B cell (primary cell): ENCODE data around the gene MUL1. TPM values are rescaled to one million over a fixed set of nuclear protein-coding genes. Genes with fewer than 3 reads are reported as not detected.

Source experiments
- ATAC-seq: fragments of 200-7000 bp; cut with Tn5 transposase; one replicate; pipeline ENCODE4 v1.10.0; 2021; ENCODE audit warnings: low read depth, mild to moderate bottlenecking, moderate number of reproducible peaks, moderate library complexity
- CTCF ChIA-PET: fragments of 350-600 bp; sonication (Branson Sonifier 250); formaldehyde crosslinking; loops from one replicate; lab custom pipeline; 2021; ENCODE audit warnings: antibody characterized with exemption, inconsistent platforms; lab: Charles Lee
- POLR2A ChIA-PET: fragments of 350-600 bp; sonication (Branson Sonifier 250); formaldehyde crosslinking; loops from one replicate; lab custom pipeline; 2021; ENCODE audit warnings: antibody characterized with exemption; lab: Charles Lee
- DNase-seq: peaks from one replicate; pipeline ENCODE4 v3.0.0; 2013
- H2AFZ ChIP-seq: 2 replicates; pipeline ENCODE4 v1.6.1; 2012; ENCODE audit warnings: mild to moderate bottlenecking, low read depth, low read length; ENCODE audit not compliant: insufficient read depth, poor library complexity, severe bottlenecking
- H3K27ac ChIP-seq, 2 donors: 1 replicate in 1 of 2; 2 replicates in 1 of 2; pipeline ENCODE4 v1.5.1; 2012 to 2013; ENCODE audit warnings: low read length in 2 of 2, mild to moderate bottlenecking in 2 of 2, moderate library complexity in 1 of 2
- H3K27me3 ChIP-seq, 4 experiments: fragments of 200-600 bp in 1 of 4; sonication (generic) in 1 of 4; replicated peaks in 1 of 4; 1 replicate in 2 of 4; 2 replicates in 2 of 4; pipeline versions ENCODE4 v1.6.1 to v1.7.0; 2013 to 2016; ENCODE audit warnings: low read length in 3 of 4, mild to moderate bottlenecking in 2 of 4, mixed read lengths in 1 of 4, moderate library complexity in 1 of 4; ENCODE audit not compliant: insufficient read depth in 4 of 4, control insufficient read depth in 3 of 4; ENCODE audit errors: control extremely low read depth in 1 of 4
- H3K36me3 ChIP-seq, 2 experiments: replicated peaks in 1 of 2; 1 replicate in 1 of 2; 2 replicates in 1 of 2; pipeline versions ENCODE4 v1.6.1 to v1.7.1; 2013; ENCODE audit warnings: low read length in 1 of 2; ENCODE audit not compliant: insufficient read depth in 2 of 2, control insufficient read depth in 1 of 2; ENCODE audit errors: control extremely low read depth in 1 of 2, extremely low read depth in 1 of 2
- H3K4me1 ChIP-seq, 2 donors: fragments of 200-600 bp in 1 of 2; sonication (generic) in 1 of 2; 1 replicate in 1 of 2; 2 replicates in 1 of 2; pipeline versions ENCODE4 v1.5.1 to v1.6.1; 2013 to 2017; ENCODE audit warnings: low read length in 2 of 2; ENCODE audit not compliant: control insufficient read depth in 2 of 2, insufficient read depth in 2 of 2
- H3K4me2 ChIP-seq: replicated peaks from 2 replicates; pipeline ENCODE3; 2012; ENCODE audit warnings: mild to moderate bottlenecking, low read depth, low read length; ENCODE audit not compliant: poor library complexity, severe bottlenecking
- H3K4me3 ChIP-seq, 5 experiments: fragments of 200-600 bp in 1 of 5; sonication (generic) in 1 of 5; 1 replicate in 3 of 5; 2 replicates in 2 of 5; pipeline versions ENCODE4 v1.5.1 to v1.7.0; 2011 to 2016; ENCODE audit warnings: low read length in 4 of 5, mild to moderate bottlenecking in 4 of 5, low read depth in 2 of 5, control low read depth in 1 of 5, moderate library complexity in 1 of 5; ENCODE audit not compliant: insufficient read depth in 1 of 5; ENCODE audit errors: control extremely low read depth in 1 of 5, extremely low read depth in 1 of 5
- H3K79me2 ChIP-seq: fragments of 200-600 bp; sonication (generic); one replicate; pipeline ENCODE4 v1.6.0; 2016; ENCODE audit warnings: low read length; ENCODE audit not compliant: control insufficient read depth, insufficient read depth
- H3K9ac ChIP-seq: fragments of 200-600 bp; sonication (generic); 2 replicates; pipeline ENCODE4 v1.6.1; 2017; ENCODE audit warnings: mild to moderate bottlenecking, low read length, moderate library complexity
- H3K9me3 ChIP-seq, 3 donors: one replicate each; pipeline versions ENCODE4 v1.6.1 to v1.7.1; 2013; ENCODE audit warnings: low read length in 2 of 3; ENCODE audit not compliant: control insufficient read depth in 2 of 3, insufficient read depth in 1 of 3; ENCODE audit errors: control extremely low read depth in 1 of 3
- H4K20me1 ChIP-seq: 2 replicates; pipeline ENCODE4 v1.6.0; 2012; ENCODE audit warnings: mild to moderate bottlenecking, low read length; ENCODE audit not compliant: insufficient read depth, control insufficient read depth, poor library complexity, severe bottlenecking
- H3K27ac Mint-ChIP-seq: one replicate; pipeline ENCODE4 v1.8.0; 2021; ENCODE audit warnings: mixed read lengths
- H3K27me3 Mint-ChIP-seq: one replicate; pipeline ENCODE4 v1.8.0; 2021; ENCODE audit warnings: mixed read lengths
- H3K4me1 Mint-ChIP-seq: one replicate; pipeline ENCODE4 v1.8.0; 2021; ENCODE audit warnings: mixed read lengths
- H3K4me3 Mint-ChIP-seq: one replicate; pipeline ENCODE4 v1.8.0; 2021; ENCODE audit warnings: mixed read lengths
- H3K9me3 Mint-ChIP-seq: one replicate; pipeline ENCODE4 v1.8.0; 2022; ENCODE audit warnings: mixed read lengths; ENCODE audit not compliant: insufficient read depth
- EZH2 ChIP-seq: IDR thresholded peaks from 2 replicates; pipeline ENCODE4 v1.6.1; 2012; ENCODE audit warnings: borderline replicate concordance, low read depth, mild to moderate bottlenecking, moderate library complexity, low read length; ENCODE audit not compliant: insufficient read depth, poor library complexity, severe bottlenecking
- WGBS: methylation state at CpG from one replicate; pipeline ENCODE4 v1.1.5; 2013; ENCODE audit warnings: missing lambda C conversion rate; ENCODE audit not compliant: insufficient coverage; 5-methylcytosine and 5-hydroxymethylcytosine counted together
- intact Hi-C: fragments of 100-400 bp; cut with micrococcal nuclease; formaldehyde crosslinking; loops from one replicate; pipeline ENCODE4 v1.10.0; 2022
- polyA plus RNA-seq: library from polyadenylated mRNA; depleted of rRNA; stranded (reverse); fragments of >200 nt; gene quantifications from 2 replicates; pipeline ENCODE4 v1.2.3, GENCODE V29; 2012
- total RNA-seq, 2 donors: library from RNA; stranded (reverse); fragments of 120-200 nt in 1 of 2; gene quantifications; 1 replicate in 1 of 2; 2 replicates in 1 of 2; pipeline versions ENCODE4 v1.2.3 to v1.2.4, GENCODE V29; 2013 to 2022
- TF ChIP-seq, protein P1 (sequence below): fragments of 200-600 bp; IDR thresholded peaks from one replicate; pipeline ENCODE4 v1.8.0; 2022; ENCODE audit warnings: antibody characterized with exemption, mild to moderate bottlenecking

MUL1 gene
- total and polyA plus RNA-seq, 2 donors (not counting 1 experiment from before 2014, with no cell fraction given): 11.4 to 23.9 TPM

DNA sequence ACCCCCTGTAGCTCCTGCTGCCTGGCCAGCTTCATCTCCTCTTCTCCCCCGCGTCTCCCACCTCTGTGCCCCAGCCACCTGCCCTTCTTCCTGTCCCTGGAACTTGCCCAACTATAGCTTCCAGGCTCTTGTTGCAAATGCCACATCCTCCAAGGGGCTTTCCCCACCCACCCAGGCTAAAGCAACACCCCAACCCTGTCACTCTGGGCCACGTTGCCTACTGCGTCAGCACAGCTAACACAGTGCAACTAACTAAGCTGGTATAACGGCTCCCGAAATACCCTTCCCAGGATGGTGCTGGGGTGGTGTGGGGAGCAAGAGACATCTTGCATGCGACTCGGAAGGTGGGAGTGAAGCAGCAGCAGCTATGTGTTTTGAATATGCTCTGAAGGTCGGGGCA, 41.7 kb downstream of the MUL1 start:
- CTCF ChIA-PET: no interaction called here
- DNase-seq: no peak
- Mint-ChIP-seq H3K4me3 (no peak overlapping the region), H3K27ac (no peak overlapping the region), H3K4me1 (no peaks in the 10 kb centered on the region), H3K27me3 (peaks cover 40% of the 10 kb centered on the region), H3K9me3 (no peaks in the 10 kb centered on the region)
- Histone ChIP-seq H3K79me2 (no peaks in the 10 kb centered on the region), H3K4me2 (no peak overlapping the region), H3K4me3 (no peak overlapping the region), H2AFZ (no peak overlapping the region), H3K4me1 (no peaks in the 10 kb centered on the region), H3K9ac (no peak overlapping the region), H3K9me3 (peaks cover 0 to 12% (median 3%) of the 10 kb centered on the region in 3 donors), H3K27ac (no peak overlapping the region), H3K36me3 (no peaks in the 10 kb centered on the region), H4K20me1 (no peaks in the 10 kb centered on the region), H3K27me3 (peaks cover 0 to 14% (median 2%) of the 10 kb centered on the region in 4 experiments)
- no peak for ATAC-seq
- TF ChIP-seq, protein P1, sequence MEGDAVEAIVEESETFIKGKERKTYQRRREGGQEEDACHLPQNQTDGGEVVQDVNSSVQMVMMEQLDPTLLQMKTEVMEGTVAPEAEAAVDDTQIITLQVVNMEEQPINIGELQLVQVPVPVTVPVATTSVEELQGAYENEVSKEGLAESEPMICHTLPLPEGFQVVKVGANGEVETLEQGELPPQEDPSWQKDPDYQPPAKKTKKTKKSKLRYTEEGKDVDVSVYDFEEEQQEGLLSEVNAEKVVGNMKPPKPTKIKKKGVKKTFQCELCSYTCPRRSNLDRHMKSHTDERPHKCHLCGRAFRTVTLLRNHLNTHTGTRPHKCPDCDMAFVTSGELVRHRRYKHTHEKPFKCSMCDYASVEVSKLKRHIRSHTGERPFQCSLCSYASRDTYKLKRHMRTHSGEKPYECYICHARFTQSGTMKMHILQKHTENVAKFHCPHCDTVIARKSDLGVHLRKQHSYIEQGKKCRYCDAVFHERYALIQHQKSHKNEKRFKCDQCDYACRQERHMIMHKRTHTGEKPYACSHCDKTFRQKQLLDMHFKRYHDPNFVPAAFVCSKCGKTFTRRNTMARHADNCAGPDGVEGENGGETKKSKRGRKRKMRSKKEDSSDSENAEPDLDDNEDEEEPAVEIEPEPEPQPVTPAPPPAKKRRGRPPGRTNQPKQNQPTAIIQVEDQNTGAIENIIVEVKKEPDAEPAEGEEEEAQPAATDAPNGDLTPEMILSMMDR: no peak
- TF ChIP-seq EZH2: no peak
- intact Hi-C loops: no loop called here
- WGBS: 80% methylated on average over 7 of the region's 9 CpGs
- POLR2A ChIA-PET: no interaction called here

DNA sequence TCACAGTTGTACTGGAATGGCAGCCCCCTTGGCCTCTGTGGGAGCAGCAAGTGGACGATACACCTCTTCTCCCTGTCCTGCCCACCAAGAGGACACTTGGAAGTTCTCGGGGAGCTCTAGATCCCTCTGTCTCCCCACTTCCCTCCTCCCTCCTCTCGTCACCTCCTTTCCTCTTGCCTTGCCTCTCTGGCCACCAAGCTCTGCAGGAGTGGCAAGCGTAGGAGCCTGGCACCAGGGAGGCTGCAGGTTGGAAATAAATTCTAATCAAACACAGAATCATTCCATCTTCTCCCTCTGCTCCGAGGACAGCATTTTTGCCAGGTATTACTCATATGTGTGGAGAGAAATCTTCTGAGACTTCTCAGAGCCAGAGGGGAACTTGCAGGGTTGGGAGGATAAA, 42.8 kb downstream of the MUL1 start:
- H2AFZ ChIP-seq: no peak overlapping the region
- H3K36me3 ChIP-seq: no peaks in the 10 kb centered on the region
- H3K4me3 ChIP-seq: no peak overlapping the region
- H3K27ac Mint-ChIP-seq: no peak overlapping the region
- H3K4me2 ChIP-seq: no peak overlapping the region
- no peaks in the 10 kb centered on the region for H3K4me1 Mint-ChIP-seq
- 66% methylated on average over 2 of the region's 5 CpGs for WGBS
- H3K27me3 Mint-ChIP-seq: peaks cover 38% of the 10 kb centered on the region
- H3K27ac ChIP-seq: no peak overlapping the region
- H4K20me1 ChIP-seq: no peaks in the 10 kb centered on the region
- H3K4me3 Mint-ChIP-seq: no peak overlapping the region
- no peaks in the 10 kb centered on the region for H3K9me3 Mint-ChIP-seq
- H3K9me3 ChIP-seq: peaks cover 0 to 12% (median 3%) of the 10 kb centered on the region in 3 donors
- H3K9ac ChIP-seq: no peak overlapping the region
- H3K79me2 ChIP-seq: no peaks in the 10 kb centered on the region
- H3K4me1 ChIP-seq: no peaks in the 10 kb centered on the region
- H3K27me3 ChIP-seq: peaks cover 0 to 12% (median 4%) of the 10 kb centered on the region in 4 experiments
- ATAC-seq: no peak
- TF ChIP-seq EZH2: no peak
- TF ChIP-seq, protein P1: no peak
- ChIA-PET CTCF (interaction anchor here (1.4 kb wide), 1 partner anchor 27 kb away, joined by 3 read pairs; no protein-coding TSS in a partner anchor), POLR2A (interaction anchor here (0.6 kb wide), 1 partner anchor 92 kb away, joined by 3 read pairs; no protein-coding TSS in a partner anchor)
- DNase-seq: no peak
- intact Hi-C loops: no loop called here
